GM19193 (cell line): ENCODE results near the gene PTPRN2.

ENCODE experiments used
- POLR2A ChIP-seq: IDR thresholded peaks from 4 replicates; pipeline ENCODE4 v1.6.1; 2011; ENCODE audit not compliant: insufficient read depth, insufficient read length; ENCODE audit errors: extremely low read depth

PTPRN2 gene

GRCh38 chr7:158129037-158130022, 458.3 kb downstream of the PTPRN2 start:
- TF ChIP-seq POLR2A, result no peak

- no peak for TF ChIP-seq POLR2A
Observed at GRCh38 chr7:158128572-158128971, 459.1 kb downstream of the PTPRN2 start.

GRCh38 chr7:158127241-158127640, 460.4 kb downstream of the PTPRN2 start:
- TF ChIP-seq POLR2A, result no peak

GRCh38 chr7:158126661-158127060, 461.0 kb downstream of the PTPRN2 start:
- no peak for TF ChIP-seq POLR2A

GRCh38 chr7:158125721-158126120, 461.9 kb downstream of the PTPRN2 start:
- no peak for TF ChIP-seq POLR2A

- TF ChIP-seq POLR2A, result no peak
Observed at GRCh38 chr7:158125091-158125490, 462.5 kb downstream of the PTPRN2 start.

GRCh38 chr7:158124671-158125079, 462.9 kb downstream of the PTPRN2 start:
- no peak for TF ChIP-seq POLR2A

GRCh38 chr7:158123753-158124152, 463.9 kb downstream of the PTPRN2 start:
- no peak for TF ChIP-seq POLR2A

GRCh38 chr7:158123214-158123613, 464.4 kb downstream of the PTPRN2 start:
- TF ChIP-seq POLR2A, result no peak

GRCh38 chr7:158121441-158122045, 466.1 kb downstream of the PTPRN2 start:
- no peak for TF ChIP-seq POLR2A

- no peak for TF ChIP-seq POLR2A
Observed at GRCh38 chr7:158120716-158121115, 466.9 kb downstream of the PTPRN2 start.

- no peak for TF ChIP-seq POLR2A
Observed at GRCh38 chr7:158120316-158120715, 467.3 kb downstream of the PTPRN2 start.

- TF ChIP-seq POLR2A, result no peak
Observed at GRCh38 chr7:158117341-158118222, 470.0 kb downstream of the PTPRN2 start.

GRCh38 chr7:158116235-158116634, 471.4 kb downstream of the PTPRN2 start:
- no peak for TF ChIP-seq POLR2A
